Peyer's patch (tissue), 4 donors: ENCODE results near the gene BCS1L.

Experiments
- CTCF ChIP-seq, 6 experiments: fragments of 450-650 bp in 4 of 6; fragments of 200-600 bp in 2 of 6; sonication (generic) in 1 of 6; IDR thresholded peaks; one replicate each; pipeline ENCODE4 v1.5.1; 2017 to 2019; ENCODE audit warnings: antibody characterized with exemption in 6 of 6, mild to moderate bottlenecking in 3 of 6, moderate library complexity in 1 of 6
- POLR2A ChIP-seq, 2 donors: fragments of 450-650 bp; IDR thresholded peaks; one replicate each; pipeline ENCODE4 v1.5.1; 2017; ENCODE audit warnings: antibody characterized with exemption in 2 of 2, mild to moderate bottlenecking in 2 of 2, moderate library complexity in 2 of 2

- TF ChIP-seq CTCF (IDR thresholded peaks at IDR 0.05) = no peak
- TF ChIP-seq POLR2A (IDR thresholded peaks at IDR 0.05) = no peak
Observed at GRCh38 chr2:218648787-218649100, 10.7 kb upstream of the BCS1L start.
